GM19238 (cell line): ENCODE measurements around the gene ANKRD31.

Experiments
- DNase-seq: peaks from one replicate; pipeline ENCODE4 v3.0.0; 2011; ENCODE audit warnings: low spot score; ENCODE audit not compliant: insufficient read length

Gene ANKRD31

GRCh38 chr5:75034137-75034739 lies 202.4 kb downstream of the ANKRD31 start:
- DNase-seq, result no peak

- no peak for DNase-seq
Measured at GRCh38 chr5:75031366-75031765, 205.3 kb downstream of the ANKRD31 start.

DNA sequence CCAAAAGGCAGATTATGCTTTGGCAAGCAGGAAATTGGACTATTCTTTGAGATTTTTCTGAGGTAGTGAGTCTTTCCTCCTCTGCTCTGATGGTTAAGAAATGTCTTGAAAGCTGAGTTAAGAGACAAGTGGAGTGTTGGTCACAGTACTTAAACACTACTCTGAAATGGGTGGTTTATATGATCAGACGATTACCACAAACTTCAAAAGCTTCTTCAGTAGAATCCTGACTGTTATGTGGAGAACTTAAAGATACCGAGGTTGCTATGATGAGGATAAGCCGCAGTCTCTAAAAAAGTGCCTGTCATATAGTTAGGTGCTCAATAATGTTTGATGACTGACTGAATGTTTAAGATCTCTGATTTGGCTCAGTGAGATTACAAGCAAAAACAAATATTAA lies 208.6 kb downstream of the ANKRD31 start:
- no peak for DNase-seq

DNA sequence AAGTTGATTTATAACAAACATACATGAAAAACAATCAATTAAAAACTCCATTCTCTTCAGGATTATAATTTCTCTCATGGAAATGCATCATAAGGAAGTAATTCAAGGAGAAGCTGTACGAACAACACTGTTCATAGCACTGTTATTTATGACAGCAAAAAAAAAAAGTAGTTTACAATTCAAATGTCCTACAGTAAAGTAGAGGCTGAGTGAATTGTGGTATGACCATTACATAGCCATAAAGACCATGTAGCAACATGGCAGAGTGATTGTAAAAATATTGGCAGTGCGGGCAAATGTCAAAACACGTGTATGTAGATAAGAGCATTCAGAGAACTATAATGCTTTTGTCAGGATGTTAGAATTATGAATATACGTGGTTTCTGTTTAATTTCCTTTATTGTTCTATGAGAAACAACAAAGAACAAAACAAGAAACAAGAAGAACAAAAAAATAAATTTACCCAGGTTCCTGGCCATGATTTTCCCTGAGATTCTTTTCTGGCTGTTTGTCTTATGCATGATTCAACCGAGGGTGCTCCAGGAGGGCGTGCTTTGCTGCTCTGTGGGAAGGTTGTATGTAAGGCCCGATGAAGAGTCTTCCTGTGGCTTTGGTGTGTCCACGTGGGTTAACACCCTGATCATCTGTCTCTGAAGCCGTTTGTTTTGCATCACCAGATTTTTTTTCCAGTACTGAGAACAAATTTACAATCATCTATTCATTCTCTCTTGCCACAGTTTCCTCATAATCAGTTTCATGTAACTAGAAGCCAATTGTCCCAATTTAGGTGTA lies 213.1 kb downstream of the ANKRD31 start:
- DNase-seq, result no peak

DNA sequence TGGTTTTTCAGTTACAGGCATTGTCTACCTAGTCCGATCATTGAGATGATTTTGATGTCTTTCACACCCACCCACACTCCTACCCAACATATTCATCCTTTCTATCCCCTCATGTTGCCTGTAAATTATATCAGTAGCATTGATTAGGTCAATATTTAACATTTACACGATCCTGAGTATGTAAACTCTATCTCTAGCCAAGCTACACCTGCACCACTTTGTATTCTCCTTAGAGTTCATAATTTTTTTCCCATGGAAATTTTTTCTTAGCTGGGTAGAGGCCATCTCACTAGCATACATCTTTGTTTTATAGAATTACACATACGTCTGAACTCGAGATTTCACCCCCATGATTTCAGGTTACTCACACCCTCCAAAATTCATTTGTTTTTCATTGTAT lies 214.9 kb downstream of the ANKRD31 start:
- no peak for DNase-seq

- no peak for DNase-seq
Measured at GRCh38 chr5:75021219-75021618, 215.5 kb downstream of the ANKRD31 start.

DNA sequence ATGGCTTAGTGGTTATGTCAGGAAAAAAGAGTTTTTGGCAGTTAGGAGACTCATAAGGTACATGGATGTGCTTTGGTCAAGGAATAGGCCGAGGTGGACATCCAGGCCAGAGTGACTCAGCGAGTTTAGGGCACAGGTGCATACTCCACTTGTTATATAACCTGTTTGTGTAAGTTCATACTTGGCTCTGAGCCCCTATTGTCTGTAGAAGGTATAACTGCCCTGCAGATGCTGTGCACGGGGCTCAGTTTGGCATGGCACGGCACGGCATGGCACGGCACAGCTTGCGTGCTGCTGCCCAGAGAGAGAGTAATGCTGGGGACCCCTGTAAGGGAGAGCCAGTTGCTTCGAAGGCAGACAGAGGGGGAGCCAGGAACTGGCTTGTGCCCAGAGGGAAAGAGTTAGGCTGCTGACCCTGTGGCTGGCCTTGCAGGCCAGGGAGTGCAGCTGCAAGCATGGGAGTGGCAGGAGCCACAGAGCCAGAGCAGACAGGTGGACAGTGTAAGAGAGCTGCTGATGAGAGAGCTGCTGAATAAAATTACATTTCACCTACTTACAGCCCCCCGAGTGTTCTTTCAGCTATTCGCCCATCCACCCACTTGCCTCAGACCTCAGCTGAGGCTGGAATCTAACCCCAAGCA lies 216.5 kb downstream of the ANKRD31 start:
- DNase-seq, result no peak

- no peak for DNase-seq
Measured at GRCh38 chr5:75018805-75019587, 217.7 kb downstream of the ANKRD31 start.
